GM21619 (cell line): ENCODE results near the gene MCC.
A peak's percentile ranks its signal among the peaks of the same experiment; 100 is the strongest.

Source experiments
- ATAC-seq: cut with Tn5 transposase; IDR thresholded peaks from one replicate; pipeline ENCODE4 v1.9.1; 2021; ENCODE audit not compliant: unreplicated experiment

MCC gene

GRCh38 chr5:113276001-113276400, 212.3 kb downstream of the MCC start:
- no peak for ATAC-seq

- no peak for ATAC-seq
Observed at GRCh38 chr5:113274836-113275414, 213.3 kb downstream of the MCC start.

GRCh38 chr5:113273948-113274347, 214.3 kb downstream of the MCC start:
- ATAC-seq, result peak; percentile 65

DNA sequence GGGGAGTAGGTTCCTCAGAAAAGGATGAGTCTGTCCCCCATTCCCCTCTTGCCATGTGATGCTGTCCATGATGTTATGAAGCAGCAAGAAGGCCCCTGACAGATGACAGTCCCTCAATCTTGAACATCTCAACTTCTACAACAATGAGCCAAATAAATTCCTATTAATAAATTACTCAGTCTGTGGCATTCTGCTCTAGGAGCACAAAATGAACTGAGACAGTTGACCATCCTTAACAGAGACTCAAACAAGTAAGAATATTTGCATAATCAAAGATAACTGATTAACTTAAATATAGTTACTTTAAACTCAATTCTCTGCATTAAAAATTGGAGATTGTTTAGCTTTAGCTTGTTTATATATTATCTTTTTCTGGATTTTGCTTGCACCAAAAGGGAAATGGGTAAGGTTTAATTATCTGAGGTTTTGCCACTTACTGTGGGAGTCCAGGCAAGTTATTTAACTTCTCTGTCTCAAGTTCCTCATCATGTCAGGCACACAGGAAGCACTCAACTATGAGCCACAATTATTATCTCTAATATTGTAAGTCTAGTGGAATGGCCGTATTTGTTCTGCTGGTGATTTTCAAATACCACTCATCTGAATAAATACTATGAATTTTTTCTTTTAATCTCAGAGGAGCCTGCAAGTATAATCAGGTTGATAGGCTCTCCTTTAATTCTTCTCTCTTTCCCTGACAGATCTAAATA, 216.4 kb downstream of the MCC start:
- ATAC-seq, result peak; percentile 48

GRCh38 chr5:113271015-113271414, 217.2 kb downstream of the MCC start:
- ATAC-seq, result no peak

DNA sequence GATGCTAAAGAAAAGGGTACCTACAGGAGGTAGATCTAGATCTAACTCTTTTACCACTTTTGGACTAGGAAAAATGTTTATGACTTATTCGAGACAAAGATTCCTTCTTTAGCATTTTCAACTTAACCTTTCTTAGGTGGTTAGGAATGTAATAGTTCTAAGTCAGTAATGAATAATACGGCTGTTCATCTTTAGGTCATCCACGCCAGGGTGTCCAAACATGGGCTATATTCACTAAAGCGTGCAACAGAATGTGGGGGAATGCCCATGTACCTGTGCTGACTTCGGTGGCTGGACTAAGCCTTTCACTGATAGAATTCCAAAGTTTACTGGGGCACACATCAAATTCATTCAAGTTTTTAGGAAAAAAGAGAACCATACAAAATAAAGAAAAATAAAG, 218.2 kb downstream of the MCC start:
- ATAC-seq, result no peak

GRCh38 chr5:113269023-113269997, 218.9 kb downstream of the MCC start:
- ATAC-seq, result no peak

DNA sequence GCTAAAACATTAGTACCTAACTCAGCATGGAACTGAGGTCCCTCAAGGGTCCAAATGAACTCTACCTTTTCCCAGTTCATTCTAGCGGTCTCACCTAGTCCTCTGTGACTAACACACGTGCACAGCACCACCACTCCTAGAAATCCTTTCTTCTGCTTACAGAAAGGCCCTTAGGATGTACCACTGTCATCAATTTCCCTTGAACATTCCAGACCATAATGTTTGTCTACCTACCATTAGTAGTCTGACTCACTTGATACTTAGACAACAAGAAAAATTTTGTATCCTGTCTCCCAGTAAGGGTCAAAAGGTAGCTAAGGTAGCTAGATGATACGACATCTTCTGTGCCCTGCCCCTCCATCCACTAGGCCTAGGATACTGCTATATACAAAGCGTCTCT, 220.0 kb downstream of the MCC start:
- no peak for ATAC-seq

- ATAC-seq, result no peak
Observed at GRCh38 chr5:113267361-113267900, 220.8 kb downstream of the MCC start.

DNA sequence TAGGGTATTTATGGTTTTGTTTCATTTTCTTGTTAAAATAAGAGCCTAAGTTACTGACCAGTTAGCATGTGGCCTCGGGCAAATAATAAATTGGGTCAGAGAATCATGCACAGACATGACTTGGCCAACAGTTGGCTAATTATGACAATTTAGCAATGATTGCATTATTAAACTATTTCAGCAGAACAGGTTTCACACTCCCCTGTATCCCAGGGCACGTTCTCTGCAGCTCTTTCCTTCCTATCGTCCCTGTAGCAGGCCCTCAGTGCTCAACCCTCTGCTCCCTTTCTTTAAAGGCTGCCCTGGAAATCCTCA, 221.4 kb downstream of the MCC start:
- ATAC-seq, result no peak

- no peak for ATAC-seq
Observed at GRCh38 chr5:113266227-113266912, 221.9 kb downstream of the MCC start.

GRCh38 chr5:113265190-113265589, 223.1 kb downstream of the MCC start:
- no peak for ATAC-seq

DNA sequence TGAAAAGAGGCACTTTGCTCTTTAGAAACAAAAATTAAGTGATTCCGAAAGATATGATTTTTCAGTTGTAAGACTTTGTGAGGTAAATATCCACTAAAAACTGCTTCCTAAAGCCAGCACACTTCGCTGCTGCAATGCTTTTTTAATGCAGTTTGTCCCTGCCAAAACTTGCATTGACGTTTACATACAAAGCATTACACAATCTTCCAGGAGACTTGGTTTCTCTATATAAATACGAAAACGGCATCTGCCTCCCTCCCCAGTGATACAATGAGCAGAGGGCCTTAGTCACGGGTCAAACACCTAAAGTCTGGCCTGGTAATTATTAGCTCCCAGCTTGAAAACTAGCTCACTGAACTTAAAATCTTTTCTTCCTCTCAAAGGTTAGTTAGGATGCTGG, 224.2 kb downstream of the MCC start:
- ATAC-seq, result no peak

DNA sequence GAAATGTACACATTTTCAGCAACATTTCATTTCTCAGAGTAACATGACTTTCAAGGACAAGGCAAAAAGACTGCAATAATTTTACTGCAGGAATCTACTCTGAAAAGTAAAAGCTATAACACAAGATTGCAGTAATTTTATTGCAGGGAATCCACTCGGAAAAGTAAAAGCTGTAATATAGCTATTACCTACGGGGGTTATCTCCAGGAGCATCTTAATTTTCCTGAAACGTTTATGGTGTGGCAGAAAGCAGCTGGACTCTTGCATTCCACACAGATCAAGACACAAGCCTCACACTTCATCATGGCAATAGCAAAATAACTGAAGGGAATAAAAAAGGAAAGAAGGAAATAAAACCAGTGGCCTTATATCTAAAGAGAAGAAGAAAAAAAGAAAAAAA, 224.7 kb downstream of the MCC start:
- ATAC-seq, result no peak

GRCh38 chr5:113262674-113263073, 225.6 kb downstream of the MCC start:
- ATAC-seq, result no peak

DNA sequence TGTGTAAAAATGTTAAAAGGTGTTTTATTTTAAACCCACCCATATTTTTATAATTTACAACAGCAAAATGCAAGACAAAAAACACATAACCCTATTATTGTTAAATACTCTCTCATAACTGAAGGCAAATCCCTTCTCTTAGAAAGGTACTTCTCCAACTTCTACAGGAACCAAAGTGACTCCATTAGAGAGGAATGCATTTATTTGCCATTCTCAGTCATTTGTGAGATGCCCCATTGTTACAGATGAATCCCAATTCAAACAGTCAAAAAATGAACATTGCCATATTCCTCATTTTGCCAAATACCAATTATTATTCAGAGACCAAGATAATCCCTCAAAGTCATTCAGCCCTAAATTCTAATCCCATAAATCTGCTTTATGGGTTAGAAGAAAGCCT, 229.2 kb downstream of the MCC start:
- ATAC-seq, result no peak

DNA sequence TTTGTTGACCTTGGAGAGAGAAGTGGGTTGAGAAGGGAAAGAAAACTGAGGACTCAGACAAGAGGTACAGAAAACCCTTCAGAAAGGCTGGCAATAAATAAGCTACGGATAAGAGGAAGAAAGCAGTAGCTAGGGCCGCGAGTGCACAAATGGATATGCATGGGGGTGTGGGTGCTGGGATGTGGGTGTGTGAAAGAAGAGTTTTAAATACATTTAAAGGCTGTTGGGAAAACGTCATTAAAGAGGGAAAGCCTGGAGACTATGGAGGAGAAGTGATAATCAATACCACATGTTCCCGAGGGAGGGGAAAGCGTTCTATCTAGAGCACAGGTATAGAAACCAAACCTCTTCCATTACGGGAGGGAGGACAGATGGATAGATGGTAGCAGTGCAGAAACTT, 230.7 kb downstream of the MCC start:
- no peak for ATAC-seq

DNA sequence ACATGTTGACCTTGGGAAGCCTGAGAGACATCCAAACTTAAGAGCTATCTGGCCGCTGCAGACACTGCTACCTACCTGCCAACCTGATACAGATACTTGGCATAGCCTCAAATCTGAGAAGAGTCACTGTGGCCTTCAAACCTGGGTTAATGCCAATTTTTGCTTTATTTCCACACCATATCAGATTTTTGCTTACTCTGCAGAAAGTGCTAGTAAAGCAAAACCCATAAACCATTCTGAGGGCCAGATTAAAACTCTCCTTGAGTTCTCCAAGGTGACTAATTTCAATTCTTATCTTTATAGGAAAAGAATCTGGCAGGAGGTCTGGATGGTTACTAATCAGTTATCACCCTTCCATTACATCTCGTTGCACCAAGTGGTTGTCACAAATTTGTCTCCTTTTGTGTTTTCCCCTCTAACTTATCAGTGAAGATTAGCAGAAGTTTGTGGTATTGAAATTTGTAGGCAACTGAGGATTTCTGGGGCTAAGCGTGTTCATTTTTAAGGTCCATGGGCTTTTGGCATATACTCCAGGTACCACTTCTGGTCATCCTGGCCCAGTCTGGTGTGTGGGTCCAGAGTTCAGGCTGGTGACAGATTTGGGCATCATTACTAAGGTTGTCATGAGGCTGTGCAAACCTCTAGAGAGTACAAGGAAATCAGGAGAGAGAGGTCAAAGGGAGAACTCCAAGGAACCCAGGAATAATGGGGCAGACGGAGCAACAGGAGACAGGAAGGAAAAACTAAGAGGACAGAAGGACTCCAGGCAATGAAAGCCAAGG, 231.4 kb downstream of the MCC start:
- ATAC-seq, result no peak

GRCh38 chr5:113255579-113256386, 232.5 kb downstream of the MCC start:
- ATAC-seq, result no peak

DNA sequence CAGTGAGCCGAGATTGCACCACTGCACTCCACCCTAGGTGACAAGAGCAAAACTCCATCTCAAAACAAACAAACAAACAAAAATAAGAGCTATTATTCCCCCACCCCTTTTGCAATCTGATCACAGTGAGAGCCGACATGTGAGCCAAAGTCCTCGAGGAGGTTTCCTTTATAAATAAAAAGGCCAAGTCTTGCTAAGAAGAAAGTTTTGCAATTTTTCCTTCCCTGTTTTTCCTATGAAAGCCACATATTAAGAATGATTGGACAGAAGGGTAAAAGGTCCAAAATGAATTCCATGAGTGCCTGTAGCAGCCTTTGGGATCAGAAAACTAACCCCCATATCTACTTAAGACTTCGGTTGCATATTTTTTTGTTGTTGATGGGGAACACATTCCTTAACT, 233.1 kb downstream of the MCC start:
- no peak for ATAC-seq
